Liver (tissue), 3 donors: ENCODE measurements around the gene SELENOP.

Experiments
- ATF3 ChIP-seq: IDR thresholded peaks from 2 replicates; pipeline ENCODE4 v1.6.1; 2016; ENCODE audit warnings: antibody characterized with exemption
- CTCF ChIP-seq: fragments of 150-350 bp; IDR thresholded peaks from 2 replicates; pipeline ENCODE4 v1.5.1; 2017; ENCODE audit warnings: improper control_type of control experiment, low read depth, low read length; ENCODE audit not compliant: missing input control
- EGR1 ChIP-seq, 2 donors: IDR thresholded peaks; 2 replicates each; pipeline ENCODE4 v1.6.1; 2016 to 2018; ENCODE audit warnings: antibody characterized with exemption in 2 of 2, low read depth in 2 of 2
- MAX ChIP-seq: IDR thresholded peaks from 2 replicates; pipeline ENCODE4 v1.6.1; 2016; ENCODE audit warnings: antibody characterized with exemption
- YY1 ChIP-seq: IDR thresholded peaks from 2 replicates; pipeline ENCODE4 v1.6.1; 2016; ENCODE audit warnings: antibody characterized with exemption, mild to moderate bottlenecking
- ZBTB33 ChIP-seq: IDR thresholded peaks from 2 replicates; pipeline ENCODE4 v1.6.1; 2016; ENCODE audit warnings: antibody characterized with exemption
- donor health status: healthy.
- donor health status: healthy.

- no peak for TF ChIP-seq CTCF
- TF ChIP-seq YY1 = no peak
- TF ChIP-seq EGR1 (IDR thresholded peaks at IDR 0.05; ENCODE audit: low read depth in 2 of 2) = no peak
- no peak for TF ChIP-seq MAX
- no peak for TF ChIP-seq ATF3
- no peak for TF ChIP-seq ZBTB33
Observed at GRCh38 chr5:42784132-42784531, 27.6 kb downstream of the SELENOP start.
